HL-60 (cell line): ENCODE measurements around the gene PHIP.

Experiments
- DNase-seq, 2 experiments: peaks; one replicate each; pipeline ENCODE4 v3.0.0-alpha.2; 2010 to 2020; ENCODE audit warnings: low read depth in 1 of 2, low spot score in 1 of 2
- H3K27ac ChIP-seq: fragments of 250-450 bp; sonication (Bioruptor Pico); replicated peaks from 2 replicates; pipeline ENCODE4 v1.5.1; 2020; ENCODE audit warnings: mild to moderate bottlenecking, moderate library complexity
- H3K27me3 ChIP-seq: fragments of 250-450 bp; sonication (Bioruptor Pico); 2 replicates; pipeline ENCODE4 v1.5.1; 2021; ENCODE audit warnings: mild to moderate bottlenecking, moderate library complexity; ENCODE audit not compliant: insufficient read depth, poor library complexity, severe bottlenecking
- H3K4me3 ChIP-seq: replicated peaks from 2 replicates; pipeline ENCODE4 v1.5.1; 2011; ENCODE audit warnings: mild to moderate bottlenecking, control low read depth, low read length; ENCODE audit not compliant: insufficient read depth
- GABPA ChIP-seq: IDR thresholded peaks from 2 replicates; pipeline ENCODE4 v1.6.1; 2012; ENCODE audit warnings: low read depth
- POLR2AphosphoS5 ChIP-seq: IDR thresholded peaks from 2 replicates; pipeline ENCODE4 v1.6.1; 2012; ENCODE audit warnings: low read depth
- SPI1 ChIP-seq: IDR thresholded peaks from 2 replicates; pipeline ENCODE4 v1.6.1; 2012; ENCODE audit warnings: low read depth, mild to moderate bottlenecking, borderline replicate concordance
- TF ChIP-seq, protein P1 (sequence below): IDR thresholded peaks from 2 replicates; pipeline ENCODE4 v1.6.1; 2012; ENCODE audit warnings: low read depth; ENCODE audit not compliant: insufficient replicate concordance
- TF ChIP-seq, protein P2 (sequence below): IDR thresholded peaks from one replicate; pipeline ENCODE4 v1.5.1; 2011; ENCODE audit warnings: low read length, control low read depth, inconsistent platforms; ENCODE audit not compliant: insufficient read depth

PHIP gene

DNA sequence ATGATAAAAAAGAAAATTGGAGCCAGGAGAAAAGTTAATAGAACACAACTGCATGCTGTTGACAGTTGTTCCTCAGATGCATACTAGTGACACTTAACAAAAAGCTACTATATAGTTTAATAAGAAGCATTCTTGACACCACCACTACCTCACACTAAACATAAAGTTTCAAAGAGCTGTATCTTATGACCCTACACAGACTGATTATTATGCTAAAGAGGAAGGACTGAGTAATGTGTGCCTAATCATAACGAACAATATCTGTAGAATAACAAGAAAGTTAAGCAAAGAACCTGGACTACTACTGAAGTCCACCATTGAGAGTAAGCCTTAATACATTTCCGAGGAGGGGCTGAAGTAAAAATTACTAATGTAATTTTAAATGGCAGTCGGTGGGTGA, 110.9 kb downstream of the PHIP start:
- H3K27me3 ChIP-seq: no peaks in the 10 kb centered on the region
- no peak for DNase-seq
- H3K27ac ChIP-seq: no peak overlapping the region
- TF ChIP-seq, protein P1, sequence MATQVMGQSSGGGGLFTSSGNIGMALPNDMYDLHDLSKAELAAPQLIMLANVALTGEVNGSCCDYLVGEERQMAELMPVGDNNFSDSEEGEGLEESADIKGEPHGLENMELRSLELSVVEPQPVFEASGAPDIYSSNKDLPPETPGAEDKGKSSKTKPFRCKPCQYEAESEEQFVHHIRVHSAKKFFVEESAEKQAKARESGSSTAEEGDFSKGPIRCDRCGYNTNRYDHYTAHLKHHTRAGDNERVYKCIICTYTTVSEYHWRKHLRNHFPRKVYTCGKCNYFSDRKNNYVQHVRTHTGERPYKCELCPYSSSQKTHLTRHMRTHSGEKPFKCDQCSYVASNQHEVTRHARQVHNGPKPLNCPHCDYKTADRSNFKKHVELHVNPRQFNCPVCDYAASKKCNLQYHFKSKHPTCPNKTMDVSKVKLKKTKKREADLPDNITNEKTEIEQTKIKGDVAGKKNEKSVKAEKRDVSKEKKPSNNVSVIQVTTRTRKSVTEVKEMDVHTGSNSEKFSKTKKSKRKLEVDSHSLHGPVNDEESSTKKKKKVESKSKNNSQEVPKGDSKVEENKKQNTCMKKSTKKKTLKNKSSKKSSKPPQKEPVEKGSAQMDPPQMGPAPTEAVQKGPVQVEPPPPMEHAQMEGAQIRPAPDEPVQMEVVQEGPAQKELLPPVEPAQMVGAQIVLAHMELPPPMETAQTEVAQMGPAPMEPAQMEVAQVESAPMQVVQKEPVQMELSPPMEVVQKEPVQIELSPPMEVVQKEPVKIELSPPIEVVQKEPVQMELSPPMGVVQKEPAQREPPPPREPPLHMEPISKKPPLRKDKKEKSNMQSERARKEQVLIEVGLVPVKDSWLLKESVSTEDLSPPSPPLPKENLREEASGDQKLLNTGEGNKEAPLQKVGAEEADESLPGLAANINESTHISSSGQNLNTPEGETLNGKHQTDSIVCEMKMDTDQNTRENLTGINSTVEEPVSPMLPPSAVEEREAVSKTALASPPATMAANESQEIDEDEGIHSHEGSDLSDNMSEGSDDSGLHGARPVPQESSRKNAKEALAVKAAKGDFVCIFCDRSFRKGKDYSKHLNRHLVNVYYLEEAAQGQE: no peak
- no peak for TF ChIP-seq SPI1
- no peak for TF ChIP-seq GABPA
- no peak for TF ChIP-seq POLR2AphosphoS5
- TF ChIP-seq, protein P2, sequence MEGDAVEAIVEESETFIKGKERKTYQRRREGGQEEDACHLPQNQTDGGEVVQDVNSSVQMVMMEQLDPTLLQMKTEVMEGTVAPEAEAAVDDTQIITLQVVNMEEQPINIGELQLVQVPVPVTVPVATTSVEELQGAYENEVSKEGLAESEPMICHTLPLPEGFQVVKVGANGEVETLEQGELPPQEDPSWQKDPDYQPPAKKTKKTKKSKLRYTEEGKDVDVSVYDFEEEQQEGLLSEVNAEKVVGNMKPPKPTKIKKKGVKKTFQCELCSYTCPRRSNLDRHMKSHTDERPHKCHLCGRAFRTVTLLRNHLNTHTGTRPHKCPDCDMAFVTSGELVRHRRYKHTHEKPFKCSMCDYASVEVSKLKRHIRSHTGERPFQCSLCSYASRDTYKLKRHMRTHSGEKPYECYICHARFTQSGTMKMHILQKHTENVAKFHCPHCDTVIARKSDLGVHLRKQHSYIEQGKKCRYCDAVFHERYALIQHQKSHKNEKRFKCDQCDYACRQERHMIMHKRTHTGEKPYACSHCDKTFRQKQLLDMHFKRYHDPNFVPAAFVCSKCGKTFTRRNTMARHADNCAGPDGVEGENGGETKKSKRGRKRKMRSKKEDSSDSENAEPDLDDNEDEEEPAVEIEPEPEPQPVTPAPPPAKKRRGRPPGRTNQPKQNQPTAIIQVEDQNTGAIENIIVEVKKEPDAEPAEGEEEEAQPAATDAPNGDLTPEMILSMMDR: no peak
- no peak overlapping the region for H3K4me3 ChIP-seq

DNA sequence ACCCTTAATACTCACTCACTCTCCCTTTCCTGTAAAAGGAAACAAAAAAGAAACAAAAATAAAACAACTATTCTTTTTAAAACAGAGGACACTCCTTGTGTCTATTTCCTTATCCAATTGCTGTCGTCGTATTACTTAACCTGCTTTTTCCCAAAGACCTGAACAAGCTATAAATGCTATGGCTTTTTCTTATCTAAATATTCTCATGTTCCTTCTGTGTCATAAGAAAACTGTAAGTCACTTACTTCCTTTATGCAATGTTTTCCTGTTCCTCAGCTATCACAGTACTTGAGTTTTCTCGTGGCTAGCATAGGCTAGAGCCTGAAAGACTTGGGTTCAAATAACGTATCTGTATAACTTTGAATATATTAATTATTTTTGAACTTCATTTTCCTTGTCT, 111.5 kb downstream of the PHIP start:
- Histone ChIP-seq H3K27ac (no peak overlapping the region), H3K27me3 (no peaks in the 10 kb centered on the region), H3K4me3 (no peak overlapping the region)
- DNase-seq: no peak
- no peak for TF ChIP-seq GABPA
- TF ChIP-seq SPI1: no peak
- TF ChIP-seq, protein P1: no peak
- TF ChIP-seq, protein P2: no peak
- TF ChIP-seq POLR2AphosphoS5: no peak

- TF ChIP-seq SPI1 (no peak), POLR2AphosphoS5 (no peak), GABPA (no peak)
- TF ChIP-seq, protein P1: no peak
- TF ChIP-seq, protein P2: no peak
- Histone ChIP-seq H3K27ac (no peak overlapping the region), H3K4me3 (no peak overlapping the region), H3K27me3 (no peaks in the 10 kb centered on the region)
- no peak for DNase-seq
Observed at GRCh38 chr6:78962448-78962847, 115.6 kb downstream of the PHIP start.
